Myocyte (in vitro differentiated cells): Measurements from ENCODE around the gene ALKBH5. TPM values are rescaled to one million over a fixed set of nuclear protein-coding genes. Genes with fewer than 3 reads are reported as not detected.

Experiments used
- DNase-seq: peaks from one replicate; pipeline ENCODE4 v3.0.0-alpha.2; 2012; ENCODE audit warnings: low read depth
- polyA plus RNA-seq: library from polyadenylated mRNA; unstranded; fragments of >200 nt; gene quantifications from one replicate; pipeline ENCODE4 v1.2.1, GENCODE V29; 2012; ENCODE audit warnings: missing spikeins
- total RNA-seq: library from RNA; depleted of rRNA; stranded (reverse); fragments of >200 nt; gene quantifications from 2 replicates; pipeline ENCODE4 v1.2.3, GENCODE V29; 2014

The ALKBH5 gene
- 240 and 243 TPM in 2 replicates for total RNA-seq
- polyA plus RNA-seq: 101 TPM

- peak; percentile 99 for DNase-seq
Observed at GRCh38 chr17:18183334-18184142, at the start of gene ALKBH5. Gene ALKBH5 (plus strand): TSS chr17:18183828. CDS start chr17:18184244, 416 bp downstream.

GRCh38 chr17:18136357-18136756 is 47.3 kb upstream of the ALKBH5 start:
- DNase-seq: no peak

- DNase-seq: no peak
Observed at GRCh38 chr17:18138065-18138749, 45.4 kb upstream of the ALKBH5 start.

- DNase-seq: no peak
Observed at GRCh38 chr17:18139092-18139491, 44.5 kb upstream of the ALKBH5 start.

GRCh38 chr17:18139498-18139897 is 44.1 kb upstream of the ALKBH5 start:
- no peak for DNase-seq

GRCh38 chr17:18139949-18140348 is 43.7 kb upstream of the ALKBH5 start:
- no peak for DNase-seq

GRCh38 chr17:18140648-18141047 is 43.0 kb upstream of the ALKBH5 start:
- no peak for DNase-seq

GRCh38 chr17:18141210-18141803 is 42.3 kb upstream of the ALKBH5 start:
- peak; percentile 70 for DNase-seq

- DNase-seq: no peak
Observed at GRCh38 chr17:18142417-18142816, 41.2 kb upstream of the ALKBH5 start.

- peak; percentile 41 for DNase-seq
Observed at GRCh38 chr17:18143044-18143936, 40.3 kb upstream of the ALKBH5 start.

GRCh38 chr17:18144261-18144660 is 39.4 kb upstream of the ALKBH5 start:
- DNase-seq: no peak

GRCh38 chr17:18144855-18145254 is 38.8 kb upstream of the ALKBH5 start:
- no peak for DNase-seq

GRCh38 chr17:18145811-18146210 is 37.8 kb upstream of the ALKBH5 start:
- no peak for DNase-seq

GRCh38 chr17:18146259-18146658 is 37.4 kb upstream of the ALKBH5 start:
- DNase-seq: no peak

GRCh38 chr17:18146980-18147379 is 36.6 kb upstream of the ALKBH5 start:
- no peak for DNase-seq

- DNase-seq: no peak
Observed at GRCh38 chr17:18148586-18148985, 35.0 kb upstream of the ALKBH5 start.

GRCh38 chr17:18151290-18151689 is 32.3 kb upstream of the ALKBH5 start:
- DNase-seq: no peak

- no peak for DNase-seq
Observed at GRCh38 chr17:18155179-18155578, 28.4 kb upstream of the ALKBH5 start.

- DNase-seq: no peak
Observed at GRCh38 chr17:18156171-18156975, 27.3 kb upstream of the ALKBH5 start.

- no peak for DNase-seq
Observed at GRCh38 chr17:18156976-18157280, 26.7 kb upstream of the ALKBH5 start.
